HFFc6 (cell line): ENCODE data around the gene OPN1SW. TPM values are rescaled to one million over a fixed set of nuclear protein-coding genes. Genes with fewer than 3 reads are reported as not detected.
A peak's percentile ranks its signal among the peaks of the same experiment; 100 is the strongest.

ENCODE experiments used
- DNase-seq: peaks from one replicate; pipeline ENCODE4 v3.0.0-alpha.2; 2018
- H3K27ac Mint-ChIP-seq: 2 replicates; pipeline ENCODE4 v1.8.0; 2020; ENCODE audit warnings: mild to moderate bottlenecking, mixed read lengths
- H3K27me3 Mint-ChIP-seq: 2 replicates; pipeline ENCODE4 v1.8.0; 2021; ENCODE audit warnings: mild to moderate bottlenecking, moderate library complexity, mixed read lengths; ENCODE audit not compliant: insufficient read depth
- H3K36me3 Mint-ChIP-seq: 2 replicates; pipeline ENCODE4 v1.8.0; 2021; ENCODE audit warnings: low read depth, mixed read lengths
- H3K4me1 Mint-ChIP-seq: 2 replicates; pipeline ENCODE4 v1.8.0; 2020; ENCODE audit warnings: low read depth, mixed read lengths
- H3K4me3 Mint-ChIP-seq: 2 replicates; pipeline ENCODE4 v1.8.0; 2020; ENCODE audit warnings: mild to moderate bottlenecking, moderate library complexity, mixed read lengths
- H3K9me3 Mint-ChIP-seq: 2 replicates; pipeline ENCODE4 v1.8.0; 2020; ENCODE audit warnings: mild to moderate bottlenecking, mixed read lengths
- total RNA-seq, 6 experiments: library from RNA; stranded (reverse); fragmentation: NEBNext Ultra II Directional; extraction: Animal tissue kit (Norgen Biotek cat#: 25700); gene quantifications; 2 replicates in 1 of 6; 3 replicates in 5 of 6; pipeline ENCODE4 v1.2.3, GENCODE V29; 2021
- TF ChIP-seq, protein P1 (sequence below): fragments of 200-600 bp; sonication (generic); IDR thresholded peaks from 2 replicates; pipeline ENCODE4 v1.5.0; 2021; ENCODE audit warnings: antibody characterized with exemption, mild to moderate bottlenecking

The OPN1SW gene
- total RNA-seq, 6 experiments from 2014 or later = not detected

GRCh38 chr7:128778946-128779345, 3.4 kb upstream of the OPN1SW start:
- TF ChIP-seq, protein P1, sequence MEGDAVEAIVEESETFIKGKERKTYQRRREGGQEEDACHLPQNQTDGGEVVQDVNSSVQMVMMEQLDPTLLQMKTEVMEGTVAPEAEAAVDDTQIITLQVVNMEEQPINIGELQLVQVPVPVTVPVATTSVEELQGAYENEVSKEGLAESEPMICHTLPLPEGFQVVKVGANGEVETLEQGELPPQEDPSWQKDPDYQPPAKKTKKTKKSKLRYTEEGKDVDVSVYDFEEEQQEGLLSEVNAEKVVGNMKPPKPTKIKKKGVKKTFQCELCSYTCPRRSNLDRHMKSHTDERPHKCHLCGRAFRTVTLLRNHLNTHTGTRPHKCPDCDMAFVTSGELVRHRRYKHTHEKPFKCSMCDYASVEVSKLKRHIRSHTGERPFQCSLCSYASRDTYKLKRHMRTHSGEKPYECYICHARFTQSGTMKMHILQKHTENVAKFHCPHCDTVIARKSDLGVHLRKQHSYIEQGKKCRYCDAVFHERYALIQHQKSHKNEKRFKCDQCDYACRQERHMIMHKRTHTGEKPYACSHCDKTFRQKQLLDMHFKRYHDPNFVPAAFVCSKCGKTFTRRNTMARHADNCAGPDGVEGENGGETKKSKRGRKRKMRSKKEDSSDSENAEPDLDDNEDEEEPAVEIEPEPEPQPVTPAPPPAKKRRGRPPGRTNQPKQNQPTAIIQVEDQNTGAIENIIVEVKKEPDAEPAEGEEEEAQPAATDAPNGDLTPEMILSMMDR = no peak
- Mint-ChIP-seq H3K27ac (no peak overlapping the region), H3K4me3 (no peak overlapping the region), H3K36me3 (peaks cover 40% of the 10 kb centered on the region), H3K4me1 (peaks cover 37% of the 10 kb centered on the region), H3K9me3 (peaks cover 44% of the 10 kb centered on the region), H3K27me3 (peaks cover 25% of the 10 kb centered on the region)
- DNase-seq = no peak

- peak overlapping the region; percentile 18; the same call in 1 of the 2 replicates for H3K27ac Mint-ChIP-seq
- DNase-seq = no peak
Measured at GRCh38 chr7:128777156-128778123, 1.8 kb upstream of the OPN1SW start.

GRCh38 chr7:128774921-128775320, 673 bp downstream of the OPN1SW start:
- TF ChIP-seq, protein P1 = no peak

More at GRCh38 chr7:128777156-128778123, 1.8 kb upstream of the OPN1SW start:
- Mint-ChIP-seq H3K9me3 (peaks cover 44% of the 10 kb centered on the region), H3K36me3 (peaks cover 54% of the 10 kb centered on the region), H3K4me1 (peaks cover 27% of the 10 kb centered on the region), H3K4me3 (no peak overlapping the region), H3K27me3 (peaks cover 22% of the 10 kb centered on the region)
- TF ChIP-seq, protein P1 = no peak

DNA sequence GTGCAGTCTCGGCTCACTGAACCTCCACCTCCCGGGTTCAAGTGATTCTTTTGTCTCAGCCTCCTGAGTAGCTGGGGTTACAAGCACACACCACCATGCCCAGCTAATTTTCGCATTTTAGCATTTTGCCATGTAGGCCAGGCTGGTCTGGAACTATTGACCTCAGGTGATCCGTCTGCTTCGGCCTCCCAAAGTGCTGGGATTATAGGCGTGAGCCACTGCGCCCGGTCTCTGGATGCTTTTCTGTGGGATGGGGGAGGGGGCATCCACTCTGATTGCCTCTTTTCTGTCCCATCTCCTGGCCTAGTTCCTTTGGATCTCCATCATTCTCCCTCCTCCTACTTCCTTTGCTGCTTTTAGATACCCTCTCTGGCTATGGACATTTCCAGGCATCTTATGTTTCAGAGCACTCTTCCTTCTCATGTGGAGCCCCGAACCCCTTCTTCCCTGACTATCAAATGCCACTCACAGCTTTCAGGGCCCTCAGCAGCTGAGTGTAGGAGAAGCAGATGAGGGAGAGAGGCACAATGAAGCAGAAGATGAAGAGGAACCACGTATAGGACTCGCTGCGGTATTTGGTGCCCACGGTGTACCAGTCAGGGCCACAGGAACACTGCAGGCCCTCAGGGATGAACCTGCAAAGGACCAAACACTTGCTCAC, 1.4 kb downstream of the OPN1SW start:
- Mint-ChIP-seq H3K4me3 (no peak overlapping the region), H3K27ac (no peak overlapping the region), H3K36me3 (peaks cover 86% of the 10 kb centered on the region), H3K9me3 (peaks cover 44% of the 10 kb centered on the region), H3K27me3 (peaks cover 21% of the 10 kb centered on the region), H3K4me1 (peaks cover 18% of the 10 kb centered on the region)
- no peak for DNase-seq
- TF ChIP-seq, protein P1 = no peak

More at GRCh38 chr7:128774921-128775320, 673 bp downstream of the OPN1SW start:
- peaks cover 78% of the 10 kb centered on the region for H3K36me3 Mint-ChIP-seq
- H3K4me3 Mint-ChIP-seq = no peak overlapping the region; the same call in 1 of the 2 replicates
- H3K27ac Mint-ChIP-seq = no peak overlapping the region; the same call in 1 of the 2 replicates
- H3K9me3 Mint-ChIP-seq = peaks cover 44% of the 10 kb centered on the region
- DNase-seq = no peak
- peaks cover 10% of the 10 kb centered on the region for H3K4me1 Mint-ChIP-seq
- peaks cover 21% of the 10 kb centered on the region for H3K27me3 Mint-ChIP-seq

GRCh38 chr7:128773604-128774003, 2.0 kb downstream of the OPN1SW start:
- Mint-ChIP-seq H3K36me3 (peaks cover 89% of the 10 kb centered on the region), H3K27ac (no peak overlapping the region; the same call in 1 of the 2 replicates), H3K4me3 (no peak overlapping the region)

More at GRCh38 chr7:128773604-128774003, 2.0 kb downstream of the OPN1SW start:
- TF ChIP-seq, protein P1 = no peak
- no peak for DNase-seq
- peaks cover 21% of the 10 kb centered on the region for H3K27me3 Mint-ChIP-seq
- H3K4me1 Mint-ChIP-seq = peaks cover 18% of the 10 kb centered on the region
- peaks cover 42% of the 10 kb centered on the region for H3K9me3 Mint-ChIP-seq
